ENCODE data around the gene PLD6.

Gene PLD6

DNA sequence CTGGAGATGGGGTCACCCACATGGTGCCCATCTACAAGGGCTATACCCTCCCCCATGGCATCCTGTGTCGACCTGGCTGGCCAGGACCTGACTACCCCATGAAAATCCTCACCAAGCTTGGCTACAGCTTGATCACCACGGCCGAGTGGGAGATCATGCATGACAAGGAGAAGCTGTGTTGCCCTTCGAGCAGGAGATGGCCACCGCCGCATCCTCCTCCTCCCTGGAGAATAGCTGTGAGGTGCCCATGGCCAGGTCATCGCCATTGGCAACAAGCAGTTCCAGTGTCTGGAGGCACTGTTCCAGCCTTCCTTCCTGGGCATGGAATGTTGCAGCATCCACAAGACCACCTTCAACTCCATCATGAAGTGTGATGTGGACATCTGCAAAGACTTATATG, 36.1 kb upstream of the PLD6 start:
- TF ChIP-seq, protein P1, sequence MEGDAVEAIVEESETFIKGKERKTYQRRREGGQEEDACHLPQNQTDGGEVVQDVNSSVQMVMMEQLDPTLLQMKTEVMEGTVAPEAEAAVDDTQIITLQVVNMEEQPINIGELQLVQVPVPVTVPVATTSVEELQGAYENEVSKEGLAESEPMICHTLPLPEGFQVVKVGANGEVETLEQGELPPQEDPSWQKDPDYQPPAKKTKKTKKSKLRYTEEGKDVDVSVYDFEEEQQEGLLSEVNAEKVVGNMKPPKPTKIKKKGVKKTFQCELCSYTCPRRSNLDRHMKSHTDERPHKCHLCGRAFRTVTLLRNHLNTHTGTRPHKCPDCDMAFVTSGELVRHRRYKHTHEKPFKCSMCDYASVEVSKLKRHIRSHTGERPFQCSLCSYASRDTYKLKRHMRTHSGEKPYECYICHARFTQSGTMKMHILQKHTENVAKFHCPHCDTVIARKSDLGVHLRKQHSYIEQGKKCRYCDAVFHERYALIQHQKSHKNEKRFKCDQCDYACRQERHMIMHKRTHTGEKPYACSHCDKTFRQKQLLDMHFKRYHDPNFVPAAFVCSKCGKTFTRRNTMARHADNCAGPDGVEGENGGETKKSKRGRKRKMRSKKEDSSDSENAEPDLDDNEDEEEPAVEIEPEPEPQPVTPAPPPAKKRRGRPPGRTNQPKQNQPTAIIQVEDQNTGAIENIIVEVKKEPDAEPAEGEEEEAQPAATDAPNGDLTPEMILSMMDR (IDR thresholded peaks at IDR 0.05; ENCODE audit: extremely low read depth, insufficient read depth, missing control alignments) = no peak
- no peak for DNase-seq (ENCODE audit: low spot score)
- in situ Hi-C loops (cut with MboI; ENCODE audit: low pct_unique_long_range_greater_than_20kb, low sequenced_read_pairs, unreplicated experiment) = no loop called here

DNA sequence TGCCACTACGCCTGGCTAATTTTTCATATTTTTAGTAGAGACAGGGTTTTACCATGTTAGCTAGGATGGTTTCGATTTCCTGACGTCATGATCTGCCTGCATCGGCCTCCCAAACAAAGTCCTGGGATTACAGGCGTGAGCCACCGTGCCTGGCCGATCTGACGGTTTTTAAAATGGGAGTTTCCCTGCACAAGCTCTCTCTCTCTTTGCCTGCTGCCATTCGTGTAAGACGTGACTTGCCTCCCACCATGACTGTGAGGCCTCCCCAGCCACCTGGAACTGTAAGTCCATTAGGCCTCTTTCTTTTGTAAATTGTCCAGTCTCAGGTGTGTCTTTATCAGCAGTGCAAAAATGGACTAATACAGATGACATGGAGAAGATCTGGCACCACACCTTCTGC, 35.5 kb upstream of the PLD6 start:
- TF ChIP-seq, protein P1 (IDR thresholded peaks at IDR 0.05; ENCODE audit: extremely low read depth, insufficient read depth, missing control alignments) = no peak
- DNase-seq (ENCODE audit: low spot score) = no peak
- in situ Hi-C loops (cut with MboI; ENCODE audit: low pct_unique_long_range_greater_than_20kb, low sequenced_read_pairs, unreplicated experiment) = no loop called here

DNA sequence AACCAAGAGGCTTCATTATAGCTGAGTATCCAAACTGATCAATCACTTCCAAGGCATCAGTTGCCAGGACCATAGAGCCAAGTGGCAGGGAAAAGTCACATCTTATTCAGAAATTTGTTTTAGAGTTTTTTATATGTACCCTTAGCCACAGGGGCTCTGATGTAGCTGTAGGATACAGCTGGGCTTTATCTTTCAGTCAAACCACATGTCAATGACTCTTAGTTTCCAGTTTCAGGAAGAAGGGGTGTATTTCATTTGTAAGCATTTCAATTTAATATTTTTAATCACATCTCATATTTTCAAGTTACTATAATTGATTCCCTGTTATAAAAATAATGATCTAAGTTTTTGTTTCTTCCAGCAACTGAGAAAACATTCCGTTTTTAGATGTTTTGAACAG, 33.7 kb upstream of the PLD6 start:
- TF ChIP-seq, protein P1 (IDR thresholded peaks at IDR 0.05; ENCODE audit: extremely low read depth, insufficient read depth, missing control alignments) = no peak
- in situ Hi-C loops (cut with MboI; ENCODE audit: low pct_unique_long_range_greater_than_20kb, low sequenced_read_pairs, unreplicated experiment) = no loop called here
- no peak for DNase-seq (ENCODE audit: low spot score)

DNA sequence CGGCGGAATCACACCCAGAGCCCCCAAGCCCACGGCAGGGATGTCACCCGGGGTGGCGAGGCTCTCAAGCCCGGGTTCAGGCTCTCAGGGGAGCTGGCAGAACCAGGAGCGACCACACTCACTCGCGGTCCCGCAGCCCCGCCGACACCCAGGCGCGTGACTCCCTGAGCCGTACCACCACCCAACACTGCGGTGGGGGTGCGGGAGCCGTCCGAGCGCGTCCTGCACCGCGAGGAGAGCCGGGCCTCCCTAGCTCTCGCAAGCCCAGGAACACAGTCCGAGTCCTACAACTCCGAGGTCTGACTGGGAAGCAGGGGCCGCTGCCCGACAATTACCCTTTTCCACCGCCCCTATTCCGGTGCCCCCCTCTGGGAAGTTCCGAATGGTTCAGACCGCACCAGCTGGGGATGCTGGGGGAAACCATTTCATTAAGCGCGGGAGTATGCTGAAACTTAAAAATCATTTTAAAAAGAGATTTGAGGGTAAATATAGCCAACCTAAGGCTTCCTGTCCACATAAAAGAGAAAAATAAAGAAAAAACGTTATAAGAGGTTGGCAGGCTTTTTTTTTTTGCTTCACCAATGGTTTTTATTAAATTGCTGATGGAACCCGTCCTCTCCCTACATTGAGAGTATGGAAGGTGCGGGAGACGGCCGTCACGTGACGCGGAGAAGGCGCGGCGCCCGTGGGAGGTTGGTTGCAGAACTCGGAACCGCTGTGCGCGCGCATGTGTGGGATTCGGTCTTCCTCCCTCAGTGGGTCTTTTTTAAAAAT, 31.1 kb upstream of the PLD6 start, which contains the start of gene FLCN:
Gene FLCN (minus strand): TSS at position 143 of the 774 bp plus-strand sequence. CDS start 9,031 bp downstream, outside the sequence.
- TF ChIP-seq, protein P1 (IDR thresholded peaks at IDR 0.05; ENCODE audit: extremely low read depth, insufficient read depth, missing control alignments) = no peak
- in situ Hi-C loops (cut with MboI; ENCODE audit: low pct_unique_long_range_greater_than_20kb, low sequenced_read_pairs, unreplicated experiment) = no loop called here
- DNase-seq (ENCODE audit: low spot score) = peak; percentile 92

DNA sequence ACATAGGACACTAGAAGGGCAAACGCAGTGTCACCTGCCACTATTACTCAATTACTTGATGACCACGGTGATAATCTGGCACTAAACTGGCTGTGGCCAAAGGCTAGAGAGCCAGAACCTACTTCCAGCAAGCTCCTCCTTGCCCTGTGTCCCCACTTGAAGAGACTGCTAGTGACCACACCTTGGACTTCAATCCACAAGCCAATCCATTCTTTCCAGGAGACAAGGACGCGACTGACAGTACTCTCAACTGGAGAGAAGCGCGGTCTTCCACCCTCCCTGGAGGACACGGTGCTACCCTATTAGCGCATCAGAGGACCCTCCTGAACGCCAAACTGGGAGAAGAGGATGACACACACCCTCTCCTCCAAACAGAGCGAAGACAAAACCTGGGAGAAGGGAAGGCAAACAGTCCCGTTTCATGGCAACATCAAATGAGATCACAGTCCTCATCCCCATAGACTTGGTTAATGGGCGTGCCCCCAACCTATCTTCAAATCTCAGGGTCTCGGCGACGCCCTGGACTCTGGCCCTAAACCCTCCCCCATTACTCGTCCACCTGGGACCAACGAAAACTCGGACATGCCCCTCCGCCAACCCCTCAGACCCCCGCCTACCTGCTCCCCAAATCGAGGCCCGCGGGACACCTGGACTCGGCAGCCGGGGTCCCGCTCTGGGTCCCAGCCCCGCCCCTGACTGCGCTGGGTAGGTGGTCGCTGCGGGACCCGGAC, 30.3 kb upstream of the PLD6 start:
- TF ChIP-seq, protein P1 (IDR thresholded peaks at IDR 0.05; ENCODE audit: extremely low read depth, insufficient read depth, missing control alignments) = no peak
- in situ Hi-C loops (cut with MboI; ENCODE audit: low pct_unique_long_range_greater_than_20kb, low sequenced_read_pairs, unreplicated experiment) = no loop called here
- DNase-seq (ENCODE audit: low spot score) = peak; percentile 31

DNA sequence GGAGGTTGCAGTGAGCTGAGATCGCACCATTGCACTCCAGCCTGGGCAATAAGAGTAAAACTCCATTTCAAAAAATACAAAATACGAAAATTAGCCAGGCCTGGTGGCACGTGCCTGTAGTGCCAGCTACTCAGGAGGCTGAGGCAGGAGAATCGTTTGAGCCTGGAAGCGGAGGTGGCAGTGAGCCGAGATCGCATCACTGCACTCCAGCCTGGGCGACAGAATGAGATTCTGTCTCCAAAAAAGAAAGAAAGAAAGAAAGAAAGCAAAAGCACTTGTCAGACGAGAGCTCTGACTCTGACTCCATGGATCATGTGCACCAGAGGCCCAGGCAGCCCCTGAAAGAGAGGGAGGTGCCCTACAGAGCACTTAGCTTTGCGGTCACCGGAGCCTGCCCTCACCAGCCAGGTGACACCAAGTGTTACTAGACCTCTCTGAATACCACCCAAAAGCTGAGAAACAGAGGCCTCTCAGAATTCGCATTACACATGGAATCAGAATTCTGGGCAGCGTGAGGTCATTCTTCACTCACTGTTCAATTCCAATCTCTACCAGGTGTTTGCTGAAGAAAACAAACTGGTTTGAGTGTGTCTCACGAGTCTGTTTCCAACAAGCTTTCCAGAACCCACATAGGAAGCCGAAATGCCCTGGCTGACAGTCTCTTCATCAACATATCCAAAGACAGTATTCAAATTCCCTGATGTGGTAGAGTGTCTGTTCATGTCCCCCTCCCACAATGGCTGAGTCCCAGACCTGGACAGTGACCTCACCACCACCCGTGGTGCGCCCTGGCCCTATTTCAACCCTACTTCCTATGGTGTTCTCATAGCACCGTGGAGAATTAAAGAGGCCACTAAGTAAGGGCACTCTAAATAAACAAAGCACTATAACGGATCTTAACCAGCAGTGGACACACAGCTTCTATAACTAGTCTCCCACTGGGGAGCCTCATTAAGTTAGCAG, 29.4 kb upstream of the PLD6 start:
- in situ Hi-C loops (cut with MboI; ENCODE audit: low pct_unique_long_range_greater_than_20kb, low sequenced_read_pairs, unreplicated experiment) = no loop called here
- DNase-seq (ENCODE audit: low spot score) = no peak
- TF ChIP-seq, protein P1 (IDR thresholded peaks at IDR 0.05; ENCODE audit: extremely low read depth, insufficient read depth, missing control alignments) = no peak

Measured in GM13977 (cell line).